SK-N-SH treated with all-trans-retinoic acid at 6 μM for 48 hours (cell line): ENCODE measurements around the gene ALAS1.

Experiments used
- ATAC-seq: fragments of 200-7000 bp; cut with Tn5 transposase; 3 replicates; pipeline ENCODE4 v1.9.1; 2020; ENCODE audit warnings: mild to moderate bottlenecking, moderate library complexity
- ARNTL ChIP-seq: fragments of 450-650 bp; formaldehyde crosslinking; IDR thresholded peaks from 2 replicates; pipeline ENCODE4 v1.5.0; 2020; ENCODE audit warnings: low read depth, mild to moderate bottlenecking, moderate library complexity, borderline replicate concordance
- CREB5 ChIP-seq: fragments of 250-450 bp; sonication (Bioruptor Pico); IDR thresholded peaks from 2 replicates; pipeline ENCODE4 v1.5.1; 2020; ENCODE audit warnings: low read depth, mild to moderate bottlenecking, moderate library complexity
- CSDC2 ChIP-seq: fragments of 250-450 bp; sonication (Bioruptor Pico); IDR thresholded peaks from 2 replicates; pipeline ENCODE4 v1.5.0; 2020; ENCODE audit warnings: mild to moderate bottlenecking, moderate library complexity
- ISL1 ChIP-seq: fragments of 250-450 bp; sonication (Bioruptor Pico); IDR thresholded peaks from 2 replicates; pipeline ENCODE4 v2.1.2; 2022; ENCODE audit warnings: mild to moderate bottlenecking, moderate library complexity
- OSR1 ChIP-seq: fragments of 250-450 bp; sonication (Bioruptor Pico); IDR thresholded peaks from 2 replicates; pipeline ENCODE4 v1.8.0; 2022; ENCODE audit warnings: moderate library complexity, mild to moderate bottlenecking, inconsistent platforms
- POU6F1 ChIP-seq: fragments of 250-450 bp; sonication (Bioruptor Pico); IDR thresholded peaks from 2 replicates; pipeline ENCODE4 v1.8.0; 2021; ENCODE audit warnings: low read depth, mild to moderate bottlenecking, moderate library complexity, borderline replicate concordance
- PPARA ChIP-seq: fragments of 250-450 bp; sonication (Bioruptor Pico); IDR thresholded peaks from 2 replicates; pipeline ENCODE4 v1.5.0; 2020; ENCODE audit warnings: mild to moderate bottlenecking, borderline replicate concordance
- TCF4 ChIP-seq: fragments of 250-450 bp; sonication (Bioruptor Pico); IDR thresholded peaks from 2 replicates; pipeline ENCODE4 v1.8.0; 2021; ENCODE audit warnings: mild to moderate bottlenecking, moderate library complexity, borderline replicate concordance
- ZC3H10 ChIP-seq: fragments of 250-450 bp; sonication (Bioruptor Pico); IDR thresholded peaks from 2 replicates; pipeline ENCODE4 v1.5.1; 2021; ENCODE audit warnings: mild to moderate bottlenecking, moderate library complexity
- ZNF565 ChIP-seq: fragments of 450-650 bp; formaldehyde crosslinking; conservative IDR thresholded peaks from 2 replicates; pipeline ENCODE4 v1.5.0; 2020; ENCODE audit warnings: low read depth, mild to moderate bottlenecking, moderate library complexity
- ZNF70 ChIP-seq: fragments of 450-650 bp; formaldehyde crosslinking; IDR thresholded peaks from 2 replicates; pipeline ENCODE4 v1.5.0; 2020; ENCODE audit warnings: mild to moderate bottlenecking, moderate library complexity
- ZNF8 ChIP-seq: fragments of 450-650 bp; formaldehyde crosslinking; IDR thresholded peaks from 2 replicates; pipeline ENCODE4 v1.5.0; 2020; ENCODE audit warnings: mild to moderate bottlenecking, moderate library complexity
- TF ChIP-seq, protein P1 (sequence below): fragments of 250-450 bp; sonication (Bioruptor Pico); IDR thresholded peaks from 2 replicates; pipeline ENCODE4 v1.8.0; 2020; ENCODE audit warnings: mild to moderate bottlenecking, moderate library complexity, borderline replicate concordance
- TF ChIP-seq, protein P2 (sequence below): fragments of 250-450 bp; sonication (Bioruptor Pico); IDR thresholded peaks from 2 replicates; pipeline ENCODE4 v1.5.0; 2020; ENCODE audit warnings: mild to moderate bottlenecking, moderate library complexity
- TF ChIP-seq, protein P3 (sequence below): fragments of 250-450 bp; sonication (Bioruptor Pico); IDR thresholded peaks from 2 replicates; pipeline ENCODE4 v1.5.1; 2021; ENCODE audit warnings: mild to moderate bottlenecking, moderate library complexity

ALAS1 gene

DNA sequence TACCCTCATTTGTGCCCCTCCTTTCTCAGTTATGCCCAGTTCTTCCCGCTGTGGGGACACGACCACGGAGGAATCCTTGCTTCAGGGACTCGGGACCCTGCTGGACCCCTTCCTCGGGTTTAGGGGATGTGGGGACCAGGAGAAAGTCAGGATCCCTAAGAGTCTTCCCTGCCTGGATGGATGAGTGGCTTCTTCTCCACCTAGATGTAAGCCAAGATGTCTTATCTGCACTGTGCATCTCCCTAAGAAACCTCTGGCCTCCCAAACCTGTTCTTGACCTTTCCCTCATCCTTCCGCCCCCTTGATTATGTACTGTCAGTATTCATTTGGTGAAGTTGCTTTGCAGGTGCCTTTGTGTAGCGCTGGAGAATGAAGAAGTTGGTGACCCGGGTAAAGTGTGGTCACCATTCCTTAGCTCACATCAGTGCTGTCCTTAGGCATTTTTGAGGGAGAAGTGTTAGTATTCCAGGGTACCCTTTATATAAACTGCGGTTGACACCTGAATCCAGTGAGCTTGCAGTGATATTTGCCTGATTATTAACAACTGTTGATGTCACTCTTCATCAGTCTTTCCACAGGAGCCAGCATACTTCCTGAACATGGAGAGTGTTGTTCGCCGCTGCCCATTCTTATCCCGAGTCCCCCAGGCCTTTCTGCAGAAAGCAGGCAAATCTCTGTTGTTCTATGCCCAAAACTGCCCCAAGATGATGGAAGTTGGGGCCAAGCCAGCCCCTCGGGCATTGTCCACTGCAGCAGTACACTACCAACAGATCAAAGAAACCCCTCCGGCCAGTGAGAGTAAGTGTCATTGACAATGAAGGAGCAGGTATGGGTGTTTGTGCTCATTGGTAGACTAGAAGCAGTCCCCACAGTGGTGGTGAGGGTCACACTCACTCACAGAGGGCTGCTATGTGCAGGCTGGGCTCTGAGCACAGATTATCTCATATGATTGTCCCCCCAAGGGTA, 966 bp downstream of the ALAS1 start:
- no peak for TF ChIP-seq TCF4 (CRISPR knock-in tag)
- TF ChIP-seq, protein P1, sequence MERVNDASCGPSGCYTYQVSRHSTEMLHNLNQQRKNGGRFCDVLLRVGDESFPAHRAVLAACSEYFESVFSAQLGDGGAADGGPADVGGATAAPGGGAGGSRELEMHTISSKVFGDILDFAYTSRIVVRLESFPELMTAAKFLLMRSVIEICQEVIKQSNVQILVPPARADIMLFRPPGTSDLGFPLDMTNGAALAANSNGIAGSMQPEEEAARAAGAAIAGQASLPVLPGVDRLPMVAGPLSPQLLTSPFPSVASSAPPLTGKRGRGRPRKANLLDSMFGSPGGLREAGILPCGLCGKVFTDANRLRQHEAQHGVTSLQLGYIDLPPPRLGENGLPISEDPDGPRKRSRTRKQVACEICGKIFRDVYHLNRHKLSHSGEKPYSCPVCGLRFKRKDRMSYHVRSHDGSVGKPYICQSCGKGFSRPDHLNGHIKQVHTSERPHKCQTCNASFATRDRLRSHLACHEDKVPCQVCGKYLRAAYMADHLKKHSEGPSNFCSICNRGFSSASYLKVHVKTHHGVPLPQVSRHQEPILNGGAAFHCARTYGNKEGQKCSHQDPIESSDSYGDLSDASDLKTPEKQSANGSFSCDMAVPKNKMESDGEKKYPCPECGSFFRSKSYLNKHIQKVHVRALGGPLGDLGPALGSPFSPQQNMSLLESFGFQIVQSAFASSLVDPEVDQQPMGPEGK: no peak
- peak; percentile 5; the same call in 2 of the 3 replicates for ATAC-seq

GRCh38 chr3:52200981-52201679, 3.2 kb downstream of the ALAS1 start:
- ATAC-seq: no peak
- TF ChIP-seq PPARA (CRISPR knock-in tag) (no peak), ARNTL (CRISPR knock-in tag) (no peak), TCF4 (CRISPR knock-in tag) (no peak), ISL1 (CRISPR knock-in tag) (no peak), CSDC2 (CRISPR knock-in tag) (no peak)
- TF ChIP-seq, all 23 proteins: peak for 0

GRCh38 chr3:52202384-52203077, 4.6 kb downstream of the ALAS1 start:
- ATAC-seq: no peak

DNA sequence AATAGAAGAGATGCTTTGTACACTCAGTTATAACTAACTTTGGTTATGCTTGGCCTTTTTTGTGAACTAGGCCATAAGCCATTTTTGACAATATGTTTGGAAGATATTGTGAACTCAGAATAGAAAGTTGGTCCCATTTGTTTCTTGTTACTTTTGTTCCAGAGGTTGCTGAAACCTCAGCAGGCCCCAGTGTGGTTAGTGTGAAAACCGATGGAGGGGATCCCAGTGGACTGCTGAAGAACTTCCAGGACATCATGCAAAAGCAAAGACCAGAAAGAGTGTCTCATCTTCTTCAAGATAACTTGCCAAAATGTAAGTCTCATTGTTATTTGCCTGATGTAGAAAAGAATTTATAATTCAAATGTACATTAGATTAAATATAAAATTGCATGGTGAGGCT, 5.7 kb downstream of the ALAS1 start:
- TF ChIP-seq CREB5 (CRISPR knock-in tag) (no peak), TCF4 (CRISPR knock-in tag) (no peak), ZNF565 (CRISPR knock-in tag) (no peak), POU6F1 (CRISPR knock-in tag) (no peak), ZNF70 (no peak), CSDC2 (CRISPR knock-in tag) (no peak), ZC3H10 (CRISPR knock-in tag) (no peak), ZNF8 (no peak), ARNTL (CRISPR knock-in tag) (no peak)
- TF ChIP-seq, protein P2, sequence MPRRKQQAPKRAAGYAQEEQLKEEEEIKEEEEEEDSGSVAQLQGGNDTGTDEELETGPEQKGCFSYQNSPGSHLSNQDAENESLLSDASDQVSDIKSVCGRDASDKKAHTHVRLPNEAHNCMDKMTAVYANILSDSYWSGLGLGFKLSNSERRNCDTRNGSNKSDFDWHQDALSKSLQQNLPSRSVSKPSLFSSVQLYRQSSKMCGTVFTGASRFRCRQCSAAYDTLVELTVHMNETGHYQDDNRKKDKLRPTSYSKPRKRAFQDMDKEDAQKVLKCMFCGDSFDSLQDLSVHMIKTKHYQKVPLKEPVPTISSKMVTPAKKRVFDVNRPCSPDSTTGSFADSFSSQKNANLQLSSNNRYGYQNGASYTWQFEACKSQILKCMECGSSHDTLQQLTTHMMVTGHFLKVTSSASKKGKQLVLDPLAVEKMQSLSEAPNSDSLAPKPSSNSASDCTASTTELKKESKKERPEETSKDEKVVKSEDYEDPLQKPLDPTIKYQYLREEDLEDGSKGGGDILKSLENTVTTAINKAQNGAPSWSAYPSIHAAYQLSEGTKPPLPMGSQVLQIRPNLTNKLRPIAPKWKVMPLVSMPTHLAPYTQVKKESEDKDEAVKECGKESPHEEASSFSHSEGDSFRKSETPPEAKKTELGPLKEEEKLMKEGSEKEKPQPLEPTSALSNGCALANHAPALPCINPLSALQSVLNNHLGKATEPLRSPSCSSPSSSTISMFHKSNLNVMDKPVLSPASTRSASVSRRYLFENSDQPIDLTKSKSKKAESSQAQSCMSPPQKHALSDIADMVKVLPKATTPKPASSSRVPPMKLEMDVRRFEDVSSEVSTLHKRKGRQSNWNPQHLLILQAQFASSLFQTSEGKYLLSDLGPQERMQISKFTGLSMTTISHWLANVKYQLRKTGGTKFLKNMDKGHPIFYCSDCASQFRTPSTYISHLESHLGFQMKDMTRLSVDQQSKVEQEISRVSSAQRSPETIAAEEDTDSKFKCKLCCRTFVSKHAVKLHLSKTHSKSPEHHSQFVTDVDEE (CRISPR knock-in tag): no peak
- TF ChIP-seq, protein P1: no peak
- TF ChIP-seq, protein P3, sequence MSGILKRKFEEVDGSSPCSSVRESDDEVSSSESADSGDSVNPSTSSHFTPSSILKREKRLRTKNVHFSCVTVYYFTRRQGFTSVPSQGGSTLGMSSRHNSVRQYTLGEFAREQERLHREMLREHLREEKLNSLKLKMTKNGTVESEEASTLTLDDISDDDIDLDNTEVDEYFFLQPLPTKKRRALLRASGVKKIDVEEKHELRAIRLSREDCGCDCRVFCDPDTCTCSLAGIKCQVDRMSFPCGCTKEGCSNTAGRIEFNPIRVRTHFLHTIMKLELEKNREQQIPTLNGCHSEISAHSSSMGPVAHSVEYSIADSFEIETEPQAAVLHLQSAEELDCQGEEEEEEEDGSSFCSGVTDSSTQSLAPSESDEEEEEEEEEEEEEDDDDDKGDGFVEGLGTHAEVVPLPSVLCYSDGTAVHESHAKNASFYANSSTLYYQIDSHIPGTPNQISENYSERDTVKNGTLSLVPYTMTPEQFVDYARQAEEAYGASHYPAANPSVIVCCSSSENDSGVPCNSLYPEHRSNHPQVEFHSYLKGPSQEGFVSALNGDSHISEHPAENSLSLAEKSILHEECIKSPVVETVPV: no peak
- no peak for ATAC-seq

More at GRCh38 chr3:52202384-52203077, 4.6 kb downstream of the ALAS1 start:
- TF ChIP-seq, protein P3: no peak
- TF ChIP-seq OSR1 (CRISPR knock-in tag) (no peak), ZNF8 (no peak)
- TF ChIP-seq, all 23 proteins: peak for 0
